ENCODE results near the gene KIF18B.
A peak's percentile ranks its signal among the peaks of the same experiment; 100 is the strongest.

KIF18B gene

DNA sequence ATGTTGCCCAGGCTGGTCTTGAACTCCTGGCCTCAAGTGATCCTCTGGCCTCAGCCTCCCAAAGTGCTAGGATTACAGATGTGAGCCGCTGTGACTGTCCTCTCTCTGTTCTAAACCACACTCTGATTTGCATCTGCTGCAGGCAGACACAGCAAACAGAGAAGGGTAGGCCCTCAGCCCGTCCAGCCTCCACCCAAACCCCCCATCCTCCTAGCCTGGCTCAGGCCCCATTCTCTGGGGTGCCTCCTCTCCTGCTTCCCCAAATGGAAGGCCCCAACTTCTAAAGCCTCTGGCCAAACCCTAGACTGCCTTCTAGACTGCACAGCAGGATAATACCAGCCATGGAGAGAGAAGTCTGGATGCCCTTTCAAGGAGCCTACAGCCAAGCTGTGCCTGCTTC, 28.2 kb downstream of the KIF18B start:
- no peak for DNase-seq (ENCODE audit: low read depth in 2 of 2)

DNA sequence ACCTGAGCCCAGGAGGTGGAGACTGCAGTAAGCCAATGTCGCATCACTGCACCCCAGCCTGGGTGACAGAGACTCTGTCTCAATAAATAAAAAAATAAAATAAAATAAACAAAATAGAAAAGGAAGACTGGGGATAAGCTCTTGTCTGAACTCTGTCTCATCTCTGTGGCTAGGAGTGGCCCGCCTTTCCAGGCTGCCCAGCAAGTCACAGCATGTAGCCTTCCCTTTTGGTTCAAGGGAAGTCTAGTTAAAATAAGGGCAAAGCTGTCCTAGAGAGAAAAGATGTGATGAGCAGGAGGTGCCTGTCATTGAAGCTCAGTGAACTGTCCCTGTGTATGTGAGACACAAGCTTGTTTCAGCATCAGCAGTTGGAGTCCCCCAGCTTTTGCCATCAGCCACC, 29.6 kb downstream of the KIF18B start:
- no peak for DNase-seq (ENCODE audit: low read depth in 2 of 2)

DNA sequence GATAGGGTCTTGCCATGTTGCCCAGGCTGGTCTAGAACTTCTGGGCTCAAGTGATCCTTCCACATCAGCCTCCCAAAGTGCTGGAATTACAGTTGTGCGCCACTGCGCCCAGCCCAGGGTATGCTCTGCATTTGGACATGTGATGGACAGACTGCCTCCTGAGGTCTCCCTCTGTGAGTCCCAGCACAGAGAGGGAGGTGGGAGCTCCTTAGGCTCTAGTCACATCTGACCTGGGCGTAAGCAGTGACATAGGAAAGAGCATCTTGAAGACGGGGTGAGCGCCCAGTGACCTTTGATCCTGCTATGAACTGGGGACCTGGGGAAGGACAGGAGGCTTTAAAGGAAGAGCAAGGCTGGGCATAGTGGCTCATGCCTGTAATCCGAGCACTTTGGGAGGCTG, 30.1 kb downstream of the KIF18B start:
- DNase-seq (ENCODE audit: low read depth in 2 of 2): no peak

DNA sequence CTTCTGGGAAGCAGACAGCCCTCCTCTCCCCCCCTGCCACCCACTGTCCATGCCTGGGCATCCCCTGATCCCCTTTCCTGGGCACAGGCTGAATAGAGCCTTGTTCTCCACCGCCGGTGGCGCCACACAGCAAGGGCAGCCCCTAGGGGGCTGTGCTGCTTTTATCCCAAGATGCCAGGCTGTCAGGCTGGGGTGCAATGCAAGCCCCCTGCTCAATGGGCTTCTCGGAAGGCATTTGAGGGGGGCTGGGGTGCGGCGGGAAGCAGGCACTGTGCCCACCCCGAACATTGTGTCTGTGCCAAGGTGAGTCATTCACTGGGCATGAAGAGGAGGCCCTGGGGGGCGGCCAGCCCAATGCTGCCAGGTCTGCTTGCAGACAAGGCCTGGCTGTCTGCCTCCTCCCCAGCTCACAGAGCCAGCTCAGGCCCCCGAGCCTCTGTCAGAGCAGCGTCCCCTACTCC, 30.8 kb downstream of the KIF18B start:
- no peak for DNase-seq (ENCODE audit: low read depth in 2 of 2)

DNA sequence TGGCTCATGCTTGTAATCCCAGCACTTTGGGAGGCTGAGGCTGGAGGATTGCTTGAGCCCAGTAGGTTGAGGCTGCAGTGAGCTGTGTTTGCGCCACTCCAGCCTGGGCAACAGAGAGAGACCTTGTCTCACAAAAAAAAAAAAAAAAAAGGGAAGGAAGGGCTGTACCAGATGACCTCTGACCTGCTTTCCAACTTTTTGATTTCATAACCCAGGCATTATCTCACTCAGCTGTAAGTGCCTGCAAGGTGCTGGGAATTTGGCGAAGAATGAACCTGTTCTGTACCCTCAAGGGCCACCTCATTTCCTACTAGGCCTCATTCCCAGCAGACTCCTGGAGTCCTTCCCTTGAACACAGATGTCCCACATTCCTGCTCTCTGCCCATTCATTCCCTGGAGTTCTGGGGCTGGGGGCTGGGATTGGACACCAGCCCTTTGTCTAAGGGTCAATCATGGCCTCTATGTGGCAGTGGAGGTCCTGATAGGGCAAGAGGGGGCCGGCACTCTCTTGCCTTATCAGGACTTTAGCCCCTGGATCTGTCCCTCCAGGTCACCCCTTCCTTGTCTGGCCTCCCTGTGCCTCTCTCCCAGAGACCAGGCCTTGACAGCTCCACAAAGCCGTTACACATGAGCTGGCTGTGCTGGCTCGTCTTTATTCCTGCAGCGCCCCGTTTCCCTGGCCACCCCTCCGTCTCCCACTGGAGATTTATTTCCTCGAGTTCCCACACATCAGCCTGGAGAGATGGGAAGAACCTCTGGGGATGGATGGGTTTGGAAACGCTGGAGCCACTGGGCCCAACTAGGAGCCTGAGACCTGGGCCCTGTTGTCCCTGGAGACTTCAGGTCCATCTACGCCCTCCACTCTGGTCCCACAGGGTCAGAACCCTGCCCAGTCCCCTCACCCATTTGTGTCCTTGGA, 31.5 kb downstream of the KIF18B start:
- DNase-seq (ENCODE audit: low read depth in 2 of 2): no peak

DNA sequence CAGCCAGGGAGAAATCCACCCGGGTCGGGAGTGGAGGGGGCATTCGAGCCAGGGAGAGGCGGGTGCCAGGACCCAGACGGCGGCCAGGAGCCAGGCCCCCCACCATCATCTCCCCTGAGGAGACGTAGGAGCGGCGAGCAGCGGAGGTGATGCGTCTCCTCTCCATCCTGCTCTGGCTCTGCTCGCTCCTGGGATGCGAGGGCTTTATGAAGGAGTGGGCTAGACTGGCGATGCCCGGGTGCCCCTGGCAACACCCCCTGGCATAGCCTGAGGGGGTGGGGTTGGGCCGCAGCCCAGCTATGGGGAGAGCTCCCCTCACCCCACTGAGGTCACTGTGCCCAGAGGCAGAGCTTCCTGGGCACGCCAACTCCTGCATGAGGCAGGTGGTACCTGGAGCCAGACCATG, 32.2 kb downstream of the KIF18B start, which contains the start of gene GFAP:
Gene GFAP (minus strand): TSS at position 180 of the 406 bp plus-strand sequence. CDS start 14 bp downstream, at position 166.
- no peak for DNase-seq (ENCODE audit: low read depth in 2 of 2)

DNA sequence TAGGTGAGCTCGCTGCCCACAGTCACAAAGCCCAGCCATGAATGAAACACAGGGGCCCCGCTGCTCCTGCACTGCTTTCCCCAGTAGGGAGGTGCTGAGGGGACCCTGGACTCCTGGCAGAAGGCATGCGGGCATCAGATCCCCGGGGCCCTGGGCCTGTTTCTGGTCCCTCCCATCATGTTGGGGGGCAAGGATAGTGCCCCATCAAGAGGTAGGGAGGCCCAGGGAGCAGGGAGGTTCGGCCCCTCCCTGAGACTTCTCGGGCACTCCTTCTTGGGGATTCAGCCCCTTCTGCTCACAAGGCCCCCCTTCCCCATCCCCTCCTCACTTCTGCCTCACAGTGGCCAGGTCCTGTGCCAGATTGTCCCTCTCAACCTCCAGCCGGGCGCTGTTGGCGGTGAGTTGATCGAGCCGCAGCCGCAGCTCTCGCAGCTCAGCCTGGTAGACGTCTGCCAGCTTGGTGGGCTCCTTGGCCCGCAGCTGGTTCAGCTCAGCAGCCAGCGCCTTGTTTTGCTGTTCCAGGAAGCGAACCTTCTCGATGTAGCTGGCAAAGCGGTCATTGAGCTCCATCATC, 32.8 kb downstream of the KIF18B start:
- no peak for DNase-seq (ENCODE audit: low read depth in 2 of 2)

DNA sequence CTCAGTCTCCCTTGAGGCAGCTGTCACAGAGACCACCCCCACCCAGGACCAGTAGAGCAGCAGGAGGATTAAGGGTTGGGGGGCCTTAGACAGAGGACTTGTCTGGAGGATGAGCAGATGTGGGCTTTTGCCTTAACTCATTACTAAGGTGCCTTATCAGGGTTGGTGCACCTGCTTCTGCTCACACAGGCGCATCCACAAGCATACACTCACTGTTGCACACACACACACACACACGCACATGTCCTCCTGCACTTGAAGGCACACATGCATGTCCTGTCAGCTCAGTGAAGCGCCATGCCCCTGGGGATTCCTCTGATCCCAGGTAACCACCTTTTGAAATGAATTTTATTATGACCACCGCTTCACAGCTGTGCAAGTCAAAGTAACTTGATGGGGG, 33.4 kb downstream of the KIF18B start:
- DNase-seq (ENCODE audit: low read depth in 2 of 2): no peak

DNA sequence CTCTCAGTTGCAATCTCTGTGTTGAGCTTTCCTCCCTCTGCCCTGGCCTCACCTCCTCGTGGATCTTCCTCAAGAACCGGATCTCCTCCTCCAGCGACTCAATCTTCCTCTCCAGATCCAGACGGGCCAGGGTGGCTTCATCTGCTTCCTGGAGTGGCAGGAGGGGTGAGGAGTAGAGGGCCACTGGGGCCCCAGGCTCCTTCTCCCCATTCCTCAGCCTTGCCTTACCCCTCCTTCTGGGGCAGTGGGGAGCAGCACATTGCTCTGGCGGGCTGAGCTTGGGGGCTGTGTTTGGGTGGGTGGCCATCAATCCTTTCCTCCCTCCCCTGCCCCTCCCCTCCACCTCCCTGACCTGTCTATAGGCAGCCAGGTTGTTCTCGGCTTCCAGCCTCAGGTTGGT, 33.9 kb downstream of the KIF18B start:
- DNase-seq (ENCODE audit: low read depth in 2 of 2): no peak

DNA sequence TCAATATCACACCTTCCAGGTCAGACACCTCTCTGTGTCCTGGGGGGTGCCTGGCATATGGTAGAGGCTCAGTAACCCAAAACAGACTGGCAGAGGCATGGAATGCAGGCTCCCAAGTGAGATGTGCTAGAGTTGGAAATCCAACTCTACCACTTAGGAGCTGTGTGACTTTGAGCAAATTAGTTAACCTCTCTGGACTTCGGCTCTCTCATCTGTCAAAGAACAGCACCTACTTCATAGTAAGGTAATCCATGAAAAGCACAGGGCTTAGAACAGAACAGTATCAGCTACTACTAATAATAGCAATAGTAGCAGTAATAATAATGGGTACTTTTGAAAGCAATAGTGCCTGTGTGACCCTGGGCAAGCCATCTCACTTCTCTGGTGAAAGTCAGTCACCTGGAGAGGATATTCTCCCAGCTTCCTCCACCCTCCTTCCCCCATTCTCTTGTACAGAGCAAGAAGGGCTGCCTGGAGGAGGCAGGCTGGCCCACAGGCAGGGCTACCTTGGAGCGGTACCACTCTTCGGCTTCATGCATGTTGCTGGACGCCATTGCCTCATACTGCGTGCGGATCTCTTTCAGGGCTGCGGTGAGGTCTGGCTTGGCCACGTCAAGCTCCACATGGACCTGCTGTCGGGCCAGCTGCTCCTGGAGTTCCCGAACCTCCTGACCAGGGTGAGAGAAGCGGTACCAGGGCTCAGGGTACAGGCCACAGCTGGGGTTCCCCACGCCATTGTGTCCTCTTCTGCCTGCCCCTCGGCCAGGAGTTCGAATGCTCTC, 34.6 kb downstream of the KIF18B start:
- DNase-seq (ENCODE audit: low read depth in 2 of 2): no peak

DNA sequence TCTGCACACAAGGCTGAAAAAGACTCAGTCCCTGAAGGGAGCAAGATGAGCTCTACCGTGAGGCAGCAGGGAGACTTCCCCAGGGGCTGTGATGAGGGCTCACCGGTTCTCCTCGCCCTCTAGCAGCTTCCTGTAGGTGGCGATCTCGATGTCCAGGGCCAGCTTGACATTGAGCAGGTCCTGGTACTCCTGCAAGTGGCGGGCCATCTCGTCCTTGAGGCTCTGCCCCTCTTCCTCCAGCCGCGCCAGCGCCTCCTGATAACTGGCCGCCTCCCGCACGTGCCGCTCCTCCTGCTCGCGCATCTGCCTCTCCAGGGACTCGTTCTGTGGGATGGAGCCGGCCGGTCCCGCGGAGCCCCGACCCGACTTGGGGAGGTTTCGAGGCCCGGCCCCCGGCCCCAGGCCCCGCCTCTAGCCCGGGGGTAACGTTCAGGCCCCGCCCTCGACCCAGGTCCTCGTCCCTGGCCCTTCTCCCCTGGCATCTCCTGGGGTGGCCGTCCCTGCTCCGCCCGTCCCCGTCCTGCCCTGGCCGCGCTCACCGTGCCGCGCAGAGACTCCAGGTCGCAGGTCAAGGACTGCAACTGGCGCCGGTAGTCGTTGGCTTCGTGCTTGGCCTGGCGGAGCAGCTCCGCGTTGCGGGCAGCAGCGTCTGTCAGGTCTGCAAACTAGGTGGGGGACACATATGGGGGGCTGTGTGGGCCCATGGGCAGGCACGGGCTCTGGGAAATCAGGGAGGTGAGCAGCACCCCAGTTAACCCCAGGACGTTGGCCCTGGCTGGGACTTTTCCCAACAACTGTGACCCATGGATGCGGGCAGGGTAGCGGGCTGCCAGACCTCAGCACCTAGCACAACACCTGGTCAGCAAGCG, 36.2 kb downstream of the KIF18B start:
- DNase-seq (ENCODE audit: low read depth in 2 of 2): peak; percentile 15 to 42

DNA sequence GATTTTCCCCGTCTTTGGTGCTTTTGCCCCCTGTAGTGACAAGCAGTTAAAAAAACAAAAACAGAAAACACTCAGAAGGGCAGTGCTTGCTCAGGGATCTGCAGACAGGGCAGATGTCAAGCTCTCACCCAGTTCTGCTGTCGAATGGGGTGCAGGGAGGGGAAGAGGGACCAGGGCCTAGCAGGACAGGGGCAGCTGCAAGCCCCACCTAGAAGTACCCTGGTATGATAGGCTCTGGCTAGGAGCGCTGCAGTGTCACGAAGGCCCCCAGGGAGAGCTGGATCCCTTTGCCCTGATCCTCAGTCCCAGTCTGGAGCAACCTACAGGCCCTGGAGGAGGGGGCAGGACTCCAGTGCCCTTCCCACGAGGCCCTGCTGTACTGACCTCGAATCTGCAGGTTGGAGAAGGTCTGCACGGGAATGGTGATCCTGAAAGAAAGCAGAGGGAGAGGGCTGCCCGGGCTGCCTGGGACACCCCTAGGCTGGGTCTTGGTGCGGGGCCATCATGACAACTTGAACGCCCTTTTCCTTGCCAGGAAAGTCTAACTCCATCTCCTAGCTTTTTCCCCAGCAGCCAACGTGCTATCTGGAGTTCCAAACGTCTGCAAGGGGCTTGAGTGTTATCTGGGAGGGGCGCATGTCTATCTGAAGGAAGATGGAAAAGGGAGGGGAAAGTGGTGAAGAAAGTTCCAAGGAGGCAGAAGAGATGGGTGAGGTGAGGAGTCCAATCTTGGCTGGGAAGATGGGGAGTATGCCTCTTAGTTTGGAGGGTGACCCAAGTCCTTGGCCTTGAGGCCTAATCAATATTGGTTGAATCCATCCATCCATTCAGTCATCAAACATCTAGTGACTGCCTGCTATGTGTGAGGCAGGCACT, 37.1 kb downstream of the KIF18B start:
- no peak for DNase-seq (ENCODE audit: low read depth in 2 of 2)

DNA sequence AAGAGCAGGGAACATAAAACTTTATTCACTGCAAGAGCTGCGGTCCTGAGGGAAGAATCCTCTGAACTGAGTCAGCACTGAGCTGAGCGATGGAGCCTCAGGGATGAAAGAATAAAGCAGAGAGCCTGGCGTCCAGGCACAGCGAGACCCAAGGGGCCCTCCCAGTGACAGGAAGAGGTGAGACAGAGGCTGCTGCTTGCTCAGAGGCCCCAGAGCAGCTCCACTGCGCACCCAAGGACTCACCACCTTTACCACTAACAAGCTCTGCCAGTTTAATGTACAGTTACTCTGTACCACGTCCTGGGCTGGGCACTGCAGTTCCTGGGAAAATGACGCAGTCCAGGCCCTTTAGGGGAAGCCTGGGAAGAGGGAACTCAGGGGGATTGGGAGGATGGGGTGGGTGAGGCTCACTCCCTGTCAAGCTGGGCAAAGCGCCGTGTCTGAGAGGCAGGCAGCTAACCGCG, 37.9 kb downstream of the KIF18B start:
- DNase-seq (ENCODE audit: low read depth in 2 of 2): no peak

DNA sequence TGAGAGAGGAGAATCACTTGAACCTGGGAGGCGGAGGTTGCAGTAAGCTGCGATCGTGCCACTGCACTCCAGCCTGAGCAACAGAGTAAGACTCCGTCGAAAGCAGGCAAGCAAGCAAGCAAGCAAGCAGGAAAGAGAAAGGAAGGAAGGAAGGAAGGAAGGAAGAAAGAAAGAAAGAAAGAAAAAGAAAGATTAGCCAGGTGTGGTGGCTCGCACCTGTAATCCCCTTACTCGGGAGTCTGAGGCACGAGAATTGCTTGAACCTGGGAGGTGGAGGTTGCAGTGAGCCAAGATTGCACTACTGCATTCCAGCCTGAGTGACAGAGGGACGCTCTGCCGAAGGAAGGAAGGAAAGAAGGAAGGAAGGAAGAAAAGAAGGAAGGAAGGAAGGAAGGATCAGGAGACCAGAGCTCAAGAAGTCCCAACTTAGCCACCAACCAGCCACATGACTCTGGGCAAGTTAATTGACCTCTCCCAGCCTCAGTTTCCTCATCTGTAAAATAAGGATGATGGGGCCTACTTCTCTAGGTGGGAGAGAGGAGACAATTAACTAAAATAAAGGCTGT, 38.7 kb downstream of the KIF18B start:
- DNase-seq (ENCODE audit: low read depth in 2 of 2): no peak

DNA sequence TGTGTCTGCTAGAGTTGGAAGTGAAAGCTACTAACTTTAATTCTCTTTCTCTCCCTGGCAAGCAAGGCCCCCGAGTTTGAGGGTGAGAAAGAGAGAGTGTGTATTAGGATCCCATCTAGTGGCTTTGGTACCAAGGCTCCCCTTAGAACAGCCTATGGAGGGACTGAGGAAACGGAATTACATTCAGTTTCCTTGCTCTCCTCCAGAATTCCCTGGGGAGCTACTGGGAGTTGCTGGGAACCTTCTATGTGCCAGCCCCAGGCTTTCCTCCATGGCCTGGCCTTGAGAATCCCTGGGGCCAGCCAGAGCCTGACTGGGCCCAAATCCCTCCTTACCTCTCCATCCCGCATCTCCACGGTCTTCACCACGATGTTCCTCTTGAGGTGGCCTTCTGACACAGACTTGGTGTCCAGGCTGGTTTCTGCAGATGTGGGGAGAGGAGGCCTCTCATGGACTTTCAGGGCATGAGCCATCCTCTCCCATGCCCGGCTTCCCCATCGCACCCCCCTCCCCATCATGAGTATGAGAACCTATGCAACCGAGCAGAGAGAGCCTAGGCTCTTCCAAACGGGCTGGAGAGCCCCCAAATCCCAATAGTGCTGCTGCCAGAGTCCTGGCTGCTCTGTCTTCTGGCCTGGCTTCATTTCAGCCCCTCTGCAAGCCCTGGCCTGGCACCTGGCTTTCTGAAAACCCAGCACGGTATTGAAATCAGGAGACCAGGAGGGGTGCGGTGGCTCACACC, 39.7 kb downstream of the KIF18B start:
- DNase-seq (ENCODE audit: low read depth in 2 of 2): no peak

DNA sequence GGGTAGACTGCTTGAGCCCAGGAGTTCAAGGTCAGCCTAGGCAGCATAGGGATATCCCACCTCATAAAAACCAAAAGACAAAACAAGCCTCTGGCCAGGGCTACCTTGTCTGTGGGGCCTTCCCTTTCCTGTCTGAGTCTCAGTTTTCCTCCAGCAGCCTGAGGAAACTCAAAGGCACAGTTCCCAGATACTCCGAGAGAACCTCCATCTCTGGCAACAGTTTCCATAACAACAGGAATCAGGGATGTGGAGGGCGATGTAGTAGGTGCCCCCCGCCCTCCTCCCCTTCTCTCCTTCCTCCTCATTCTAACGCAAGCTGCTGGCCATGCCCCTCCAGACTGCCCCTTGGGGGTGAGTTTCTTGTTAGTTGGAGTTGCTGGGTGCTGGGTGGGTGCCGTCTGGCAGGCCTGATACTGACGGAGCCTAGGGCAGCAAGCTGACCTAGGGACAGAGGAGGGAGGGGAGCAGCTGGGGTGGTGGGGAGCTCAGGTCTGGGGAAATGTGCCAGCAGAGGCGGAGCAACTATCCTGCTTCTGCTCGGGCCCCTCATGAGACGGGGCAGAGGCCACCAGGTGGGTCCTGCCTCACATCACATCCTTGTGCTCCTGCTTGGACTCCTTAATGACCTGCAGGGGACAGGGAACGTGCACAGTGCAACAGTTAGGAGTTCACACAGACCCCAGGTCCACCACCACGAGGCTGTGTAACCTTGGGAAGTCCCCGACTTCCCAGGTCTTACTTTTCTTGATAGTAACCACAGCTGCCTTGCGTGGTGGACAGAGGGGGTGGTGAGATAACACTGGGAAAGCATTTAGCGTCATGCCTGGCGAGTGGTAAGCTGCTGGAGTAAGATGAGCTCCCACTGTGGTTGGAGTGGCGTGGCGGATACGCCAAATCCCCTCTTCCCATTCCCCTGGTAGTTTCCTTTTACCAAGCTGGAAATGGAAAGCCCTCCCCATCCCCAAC, 40.5 kb downstream of the KIF18B start:
- no peak for DNase-seq (ENCODE audit: low read depth in 2 of 2)

DNA sequence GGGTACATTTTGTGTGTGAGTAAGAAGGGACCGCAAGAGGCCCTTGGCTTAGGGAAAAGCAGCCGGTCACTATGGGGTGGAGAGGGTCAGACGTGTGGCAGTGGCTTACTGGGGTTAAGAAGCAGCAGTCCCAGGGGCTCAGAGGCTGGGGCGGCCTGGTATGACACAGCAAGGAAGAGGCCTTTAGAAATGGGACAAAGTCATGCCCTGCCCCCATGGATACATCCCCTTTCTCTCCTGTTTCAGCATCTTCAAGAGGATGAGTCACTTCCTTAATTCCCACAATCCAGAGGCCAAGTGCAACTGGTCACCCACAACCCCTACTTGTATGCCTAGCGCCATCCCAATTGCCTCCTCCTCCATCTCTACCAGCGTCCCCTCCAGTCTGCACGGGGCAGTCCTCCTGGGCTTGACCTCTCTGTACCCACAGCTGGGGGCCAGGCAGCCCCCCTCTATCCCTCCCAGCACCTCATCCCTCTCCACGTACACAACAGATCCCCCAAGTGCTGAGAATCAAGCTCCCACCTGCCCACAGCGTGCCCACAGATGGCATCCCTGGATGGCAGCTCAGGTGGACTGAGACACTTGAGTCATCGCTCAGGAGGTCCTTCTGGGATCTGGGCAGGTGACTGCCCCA, 41.4 kb downstream of the KIF18B start:
- DNase-seq (ENCODE audit: low read depth in 2 of 2): no peak
